Measurements from ENCODE around the gene PPIL1. TPM values are rescaled to one million over a fixed set of nuclear protein-coding genes. Genes with fewer than 3 reads are reported as not detected.

The PPIL1 gene
- total RNA-seq, 1 experiment from 2014 or later, result 87.8 TPM

DNA sequence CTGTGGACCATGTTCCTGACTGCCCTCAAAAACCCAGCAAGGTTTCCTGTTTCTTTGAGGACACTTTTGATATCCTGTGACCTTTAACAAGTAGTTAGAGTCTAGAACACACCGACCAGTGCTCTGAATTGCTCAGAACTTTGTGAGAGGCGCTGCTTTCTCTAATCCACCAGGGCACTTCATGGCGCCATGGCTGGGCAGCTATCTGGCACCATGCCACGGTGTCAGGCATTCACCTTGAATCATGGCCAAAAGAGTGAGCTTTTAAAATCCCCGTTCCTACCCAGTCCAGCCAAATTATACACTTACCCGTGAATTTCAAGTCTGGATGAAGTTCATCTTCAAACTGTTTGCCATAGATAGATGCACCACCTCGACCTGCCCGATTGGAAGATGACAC is 18.3 kb downstream of the PPIL1 start:
- H3K4me1 ChIP-seq (ENCODE audit: insufficient read depth, low read length), result peaks cover 2% of the 10 kb centered on the region; the same call in 1 of the 2 replicates
- peaks cover 2% of the 10 kb centered on the region for H4K20me1 ChIP-seq (ENCODE audit: control insufficient read depth, insufficient read depth, insufficient read length)
- no peak overlapping the region for H3K4me2 ChIP-seq (ENCODE audit: insufficient read depth, insufficient read length, low read length)
- H2BK15ac ChIP-seq (ENCODE audit: low read depth, low read length), result no peak overlapping the region
- H3K56ac ChIP-seq (ENCODE audit: insufficient read length, low read depth, low read length), result no peak overlapping the region
- H3K9me3 ChIP-seq (ENCODE audit: control insufficient read depth, low read depth, low read length), result no peaks in the 10 kb centered on the region
- TF ChIP-seq, protein P1, sequence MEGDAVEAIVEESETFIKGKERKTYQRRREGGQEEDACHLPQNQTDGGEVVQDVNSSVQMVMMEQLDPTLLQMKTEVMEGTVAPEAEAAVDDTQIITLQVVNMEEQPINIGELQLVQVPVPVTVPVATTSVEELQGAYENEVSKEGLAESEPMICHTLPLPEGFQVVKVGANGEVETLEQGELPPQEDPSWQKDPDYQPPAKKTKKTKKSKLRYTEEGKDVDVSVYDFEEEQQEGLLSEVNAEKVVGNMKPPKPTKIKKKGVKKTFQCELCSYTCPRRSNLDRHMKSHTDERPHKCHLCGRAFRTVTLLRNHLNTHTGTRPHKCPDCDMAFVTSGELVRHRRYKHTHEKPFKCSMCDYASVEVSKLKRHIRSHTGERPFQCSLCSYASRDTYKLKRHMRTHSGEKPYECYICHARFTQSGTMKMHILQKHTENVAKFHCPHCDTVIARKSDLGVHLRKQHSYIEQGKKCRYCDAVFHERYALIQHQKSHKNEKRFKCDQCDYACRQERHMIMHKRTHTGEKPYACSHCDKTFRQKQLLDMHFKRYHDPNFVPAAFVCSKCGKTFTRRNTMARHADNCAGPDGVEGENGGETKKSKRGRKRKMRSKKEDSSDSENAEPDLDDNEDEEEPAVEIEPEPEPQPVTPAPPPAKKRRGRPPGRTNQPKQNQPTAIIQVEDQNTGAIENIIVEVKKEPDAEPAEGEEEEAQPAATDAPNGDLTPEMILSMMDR (conservative IDR thresholded peaks at IDR 0.05), result no peak
- no peaks in the 10 kb centered on the region; a peak in 1 of 5 replicates for H3K9me3 Mint-ChIP-seq
- no peak overlapping the region for H2BK120ac ChIP-seq (ENCODE audit: low read depth, low read length, poor library complexity, severe bottlenecking)
- H3K4me3 Mint-ChIP-seq, result no peak overlapping the region
- no peak overlapping the region for H3K18ac ChIP-seq (ENCODE audit: insufficient read length, low read depth, low read length)
- peak overlapping the region in 1 of 3 experiments; percentile 90; a peak in 2 of 7 replicates for H3K27ac Mint-ChIP-seq
- H3K27me3 Mint-ChIP-seq (ENCODE audit: low read depth), result no peaks in the 10 kb centered on the region; the same call in 1 of the 2 replicates
- H2BK12ac ChIP-seq (ENCODE audit: insufficient read length, low read depth, low read length), result no peak overlapping the region
- H4K8ac ChIP-seq (replicated peaks; ENCODE audit: insufficient read length, low read depth, low read length), result no peak overlapping the region
- H2BK20ac ChIP-seq (ENCODE audit: low read depth, low read length, poor library complexity, severe bottlenecking), result no peak overlapping the region
- no peaks in the 10 kb centered on the region for H3K23me2 ChIP-seq (ENCODE audit: insufficient read length, low read depth, low read length, poor library complexity, severe bottlenecking)
- H3K4me1 Mint-ChIP-seq, result peaks cover 20 to 25% of the 10 kb centered on the region in 2 experiments
- H3K27ac ChIP-seq (ENCODE audit: insufficient read length, low read depth, low read length), result no peak overlapping the region
- no peaks in the 10 kb centered on the region for H3K27me3 ChIP-seq (ENCODE audit: insufficient read depth, low read length)
- H4K91ac ChIP-seq (ENCODE audit: insufficient read length, low read depth, low read length), result no peak overlapping the region
- H3K4ac ChIP-seq (ENCODE audit: low read depth, low read length), result no peak overlapping the region
- peak; percentile 14 for DNase-seq
- H3K79me2 ChIP-seq (ENCODE audit: insufficient read depth, low read length), result peaks cover 2% of the 10 kb centered on the region; the same call in 1 of the 2 replicates
- H3K14ac ChIP-seq (ENCODE audit: insufficient read depth, low read length), result no peak overlapping the region
- no peak overlapping the region for H2AFZ ChIP-seq (ENCODE audit: low read length)
- H3K23ac ChIP-seq (ENCODE audit: insufficient read length, low read depth, low read length), result no peak overlapping the region
- no peak overlapping the region for H4K5ac ChIP-seq (ENCODE audit: insufficient read length, low read depth, low read length)
- peaks cover 27 to 70% (median 58%) of the 10 kb centered on the region in 3 experiments for H3K36me3 Mint-ChIP-seq (ENCODE audit: insufficient read depth in 1 of 3, low read depth in 3 of 3)
- H2BK5ac ChIP-seq (ENCODE audit: insufficient read length, low read length), result no peak overlapping the region
- no peak overlapping the region for H3T11ph ChIP-seq (ENCODE audit: low read length)
- WGBS (ENCODE audit: extremely low coverage, insufficient read length, low lambda C conversion rate), result no CpG with 5 or more reads among the region's 8 CpGs
- no peak overlapping the region for H3K9ac ChIP-seq (ENCODE audit: extremely low read depth, insufficient read length, low read length)
- peaks cover 4% of the 10 kb centered on the region for H3K79me1 ChIP-seq (ENCODE audit: insufficient read depth, low read depth, low read length, poor library complexity, severe bottlenecking)
- no peak overlapping the region for H2AK5ac ChIP-seq (ENCODE audit: insufficient read length, low read length)

Data from H9 (cell line).